WERI-Rb-1 (cell line): ENCODE measurements around the gene ANP32A.

Experiments used
- DNase-seq: peaks from one replicate; pipeline ENCODE4 v3.0.0-alpha.2; 2020
- H3K27ac ChIP-seq: fragments of 250-450 bp; sonication (Bioruptor Pico); 2 replicates; pipeline ENCODE4 v1.5.1; 2020; ENCODE audit warnings: mild to moderate bottlenecking, moderate library complexity
- H3K27me3 ChIP-seq: fragments of 250-450 bp; sonication (Bioruptor Pico); 2 replicates; pipeline ENCODE4 v1.5.1; 2021; ENCODE audit warnings: mild to moderate bottlenecking, low read depth, moderate library complexity; ENCODE audit not compliant: insufficient read depth, severe bottlenecking
- H3K36me3 ChIP-seq: fragments of 250-450 bp; sonication (Bioruptor Pico); 2 replicates; pipeline ENCODE4 v1.5.1; 2020; ENCODE audit warnings: mild to moderate bottlenecking, moderate library complexity
- H3K4me3 ChIP-seq: 2 replicates; pipeline ENCODE4 v1.5.1; 2011; ENCODE audit warnings: low read depth, mild to moderate bottlenecking, control low read depth, low read length
- H3K9me3 ChIP-seq: fragments of 250-450 bp; sonication (Bioruptor Pico); 2 replicates; pipeline ENCODE4 v1.5.1; 2021; ENCODE audit warnings: mild to moderate bottlenecking, moderate library complexity; ENCODE audit not compliant: severe bottlenecking
- CTCF ChIP-seq: IDR thresholded peaks from 2 replicates; pipeline ENCODE4 v1.5.1; 2011; ENCODE audit warnings: low read depth, mild to moderate bottlenecking, control low read depth, inconsistent platforms, low read length

The ANP32A gene

DNA sequence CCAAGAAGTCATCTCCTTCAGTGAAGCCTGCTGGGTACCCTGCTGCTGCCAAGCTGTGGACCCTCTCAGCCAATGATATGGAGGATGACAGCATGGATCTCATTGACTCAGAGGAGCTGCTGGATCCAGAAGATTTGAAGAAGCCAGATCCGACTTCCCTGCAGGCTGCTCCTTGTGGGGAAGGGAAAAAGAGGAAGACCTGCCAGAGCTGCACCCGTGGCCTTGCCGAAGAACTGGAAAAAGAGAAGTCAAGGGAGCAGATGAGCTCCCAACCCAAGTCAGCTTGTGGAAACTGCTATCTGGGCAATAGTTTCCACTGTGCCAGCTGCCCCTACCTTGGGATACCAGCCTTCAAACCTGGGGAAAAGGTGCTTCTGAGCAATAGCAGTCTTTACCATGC lies 13.7 kb upstream of the ANP32A start:
- TF ChIP-seq CTCF, result no peak
- no peak overlapping the region for H3K4me3 ChIP-seq
- DNase-seq, result no peak
- peaks cover 17% of the 10 kb centered on the region for H3K9me3 ChIP-seq
- H3K27ac ChIP-seq, result no peak overlapping the region
- H3K36me3 ChIP-seq, result no peaks in the 10 kb centered on the region
- no peaks in the 10 kb centered on the region for H3K27me3 ChIP-seq

DNA sequence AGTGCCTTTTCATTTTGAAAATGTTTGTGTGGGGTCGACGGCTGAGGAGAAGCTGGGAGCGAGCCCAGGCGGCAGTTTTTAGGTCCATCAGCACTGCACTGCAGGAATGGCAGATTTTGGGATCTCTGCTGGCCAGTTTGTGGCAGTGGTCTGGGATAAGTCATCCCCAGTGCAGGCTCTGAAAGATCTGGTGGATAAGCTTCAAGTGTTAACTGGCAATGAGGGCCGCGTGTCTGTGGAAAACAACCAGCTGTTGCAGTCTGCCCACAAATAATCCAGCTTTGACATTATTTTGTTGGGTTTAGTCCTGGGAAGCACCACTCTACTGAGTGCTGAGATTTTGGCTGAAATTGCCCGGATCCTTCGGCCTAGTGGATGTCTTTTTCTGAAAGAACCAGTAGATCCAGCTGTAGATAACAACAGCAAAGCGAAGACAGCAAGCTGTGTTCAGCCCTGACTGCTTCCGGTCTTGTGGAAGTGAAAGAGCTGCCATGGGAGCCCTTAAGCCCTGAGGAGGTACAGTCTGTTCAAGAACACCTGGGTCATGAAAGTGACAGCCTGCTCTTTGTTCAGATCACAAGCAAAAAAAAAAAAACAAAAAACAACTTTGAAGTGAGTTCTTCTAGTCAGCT lies 13.1 kb upstream of the ANP32A start:
- no peak for DNase-seq
- Histone ChIP-seq H3K4me3 (no peak overlapping the region), H3K36me3 (no peaks in the 10 kb centered on the region), H3K27ac (no peak overlapping the region), H3K27me3 (no peaks in the 10 kb centered on the region), H3K9me3 (peaks cover 17% of the 10 kb centered on the region)
- TF ChIP-seq CTCF, result no peak

DNA sequence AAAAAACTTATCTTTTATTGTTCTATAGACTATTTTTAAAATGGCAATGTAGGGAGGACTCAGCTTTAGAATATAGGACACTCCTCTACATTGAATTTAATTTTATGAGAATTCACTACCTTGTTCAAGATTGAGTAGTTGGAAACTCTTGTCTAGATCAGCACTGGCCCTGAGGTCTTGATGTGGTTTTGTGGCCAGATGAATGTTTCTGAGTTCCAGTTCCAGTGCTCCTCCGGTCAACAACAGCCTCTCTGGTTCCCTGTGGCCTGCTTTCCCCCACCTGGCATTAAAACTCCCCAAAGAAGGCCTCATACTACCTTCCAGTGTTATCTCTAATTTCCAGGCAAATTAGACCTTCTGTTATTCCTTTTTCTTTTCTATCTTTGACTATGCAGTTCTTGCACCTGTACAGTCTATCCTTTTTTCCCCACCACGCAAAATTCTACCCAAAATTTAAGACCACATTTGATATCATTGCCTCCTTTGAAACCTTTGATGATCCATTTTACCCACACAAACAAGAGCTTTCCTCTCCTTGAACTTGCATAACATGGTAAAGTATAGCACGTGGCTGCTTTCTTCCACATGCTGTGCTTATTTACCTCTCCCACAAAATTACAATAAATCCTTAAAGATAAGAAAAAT lies 9.6 kb upstream of the ANP32A start:
- Histone ChIP-seq H3K36me3 (no peaks in the 10 kb centered on the region), H3K9me3 (peaks cover under 1% of the 10 kb centered on the region), H3K27me3 (no peaks in the 10 kb centered on the region), H3K4me3 (no peak overlapping the region), H3K27ac (no peak overlapping the region)
- no peak for TF ChIP-seq CTCF
- DNase-seq, result no peak

DNA sequence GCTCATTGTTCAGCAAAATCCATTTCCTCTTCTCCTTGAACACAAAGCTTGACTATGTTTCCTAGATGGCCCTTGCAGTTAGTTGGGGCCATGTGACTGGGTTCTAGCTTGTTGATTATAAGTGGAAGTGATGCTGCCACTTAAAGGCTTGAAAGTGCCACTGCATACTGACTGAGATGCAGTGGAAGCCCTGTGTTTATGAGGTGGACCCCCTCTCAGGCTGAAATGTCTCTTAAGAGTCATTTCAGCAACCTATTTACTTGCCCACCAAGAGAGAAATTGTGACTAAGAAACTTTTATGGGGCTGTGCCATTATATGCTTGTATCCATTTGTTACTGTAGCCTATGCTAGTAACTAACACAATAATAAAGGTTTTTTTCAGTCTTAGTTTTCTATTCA lies 8.4 kb upstream of the ANP32A start:
- no peaks in the 10 kb centered on the region for H3K36me3 ChIP-seq
- TF ChIP-seq CTCF, result peak; percentile 60
- no peak overlapping the region for H3K4me3 ChIP-seq
- no peaks in the 10 kb centered on the region for H3K27me3 ChIP-seq
- no peaks in the 10 kb centered on the region for H3K9me3 ChIP-seq
- H3K27ac ChIP-seq, result no peak overlapping the region
- DNase-seq, result no peak

- no peaks in the 10 kb centered on the region for H3K27me3 ChIP-seq
- no peak for DNase-seq
- H3K9me3 ChIP-seq, result no peaks in the 10 kb centered on the region
- H3K4me3 ChIP-seq, result no peak overlapping the region
- TF ChIP-seq CTCF, result no peak
- H3K36me3 ChIP-seq, result peaks cover 16% of the 10 kb centered on the region
- H3K27ac ChIP-seq, result no peak overlapping the region
Measured at GRCh38 chr15:68823561-68823960, 2.9 kb upstream of the ANP32A start.

DNA sequence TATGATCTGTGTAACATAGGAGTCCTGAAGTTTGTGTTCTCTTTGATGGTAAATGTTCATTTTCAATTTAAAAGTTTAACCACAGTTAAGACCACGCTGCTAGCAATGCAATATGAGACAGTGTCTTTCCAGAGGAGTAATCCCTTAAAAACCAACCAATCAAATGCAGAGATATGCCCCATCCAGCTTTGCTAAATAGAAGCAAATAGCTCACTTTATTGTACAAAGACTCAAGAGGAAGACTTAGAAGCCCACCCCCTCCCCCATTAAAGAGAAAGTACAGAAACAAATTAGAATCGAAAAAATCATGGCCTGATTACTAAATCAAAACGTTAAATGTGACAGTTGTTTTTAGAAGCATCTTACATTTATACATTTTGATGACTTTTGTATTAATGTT lies 2.1 kb upstream of the ANP32A start:
- no peak overlapping the region for H3K27ac ChIP-seq
- no peaks in the 10 kb centered on the region for H3K27me3 ChIP-seq
- H3K4me3 ChIP-seq, result no peak overlapping the region

More for the DNA sequence above, 2.1 kb upstream of the ANP32A start:
- no peak for TF ChIP-seq CTCF
- no peak for DNase-seq
- Histone ChIP-seq H3K9me3 (no peaks in the 10 kb centered on the region), H3K36me3 (peaks cover 16% of the 10 kb centered on the region)
